Measurements from ENCODE around the gene GJC3. TPM values are rescaled to one million over a fixed set of nuclear protein-coding genes. Genes with fewer than 3 reads are reported as not detected.

The GJC3 gene
- 0.19 and 0.28 TPM in 2 replicates for total RNA-seq

GRCh38 chr7:99928994-99929729, at the start of gene GJC3:
TSS of gene GJC3 (minus strand) at chr7:99929620. CDS start at chr7:99929620, 0 bp downstream.

GRCh38 chr7:99975782-99976521, 46.5 kb upstream of the GJC3 start, which contains the start of gene AZGP1:
TSS of gene AZGP1 (minus strand) at chr7:99976031. CDS start at chr7:99976020, 11 bp downstream.

DNA sequence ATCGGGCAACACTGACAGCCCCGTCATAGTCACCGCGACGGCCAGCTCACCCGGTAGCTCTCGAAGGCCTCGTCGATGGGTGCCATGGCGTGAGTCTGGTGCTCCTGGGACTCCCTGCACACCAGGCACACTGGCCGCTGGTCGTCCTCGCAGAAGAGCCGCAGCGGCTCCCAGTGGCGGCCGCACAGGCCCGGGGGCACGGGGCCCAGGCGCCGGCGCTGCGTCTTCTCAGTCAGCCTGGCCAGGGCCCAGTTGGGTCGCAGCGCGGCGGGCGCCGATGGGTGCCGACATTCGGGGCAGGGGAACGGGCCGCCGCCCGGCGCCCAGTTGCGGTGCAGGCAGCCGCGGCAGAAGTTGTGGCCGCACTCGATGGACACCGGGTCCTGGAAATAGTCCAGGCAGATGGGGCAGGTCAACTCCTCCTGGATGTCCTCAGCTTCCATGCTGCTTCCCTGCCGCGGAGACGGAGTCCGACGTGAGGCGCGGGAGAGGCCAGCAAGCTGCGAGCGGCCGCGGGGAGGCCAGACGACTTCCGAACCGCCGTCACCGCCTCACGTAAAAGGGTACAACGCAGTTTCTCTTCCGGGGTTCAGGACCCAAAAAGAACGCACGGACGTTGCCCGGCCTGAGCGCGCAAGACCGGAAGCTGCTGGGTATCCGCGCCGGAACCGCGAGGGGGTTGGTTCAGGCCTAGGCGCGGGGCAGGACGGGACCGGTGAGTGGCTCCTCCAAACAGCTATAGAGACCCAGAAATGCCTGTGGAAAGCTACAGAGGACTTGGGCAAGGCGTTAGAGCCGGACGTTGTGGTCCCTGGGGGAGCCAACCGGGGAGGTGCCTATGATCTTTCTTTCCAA, 10.2 kb downstream of the GJC3 start, which contains the start of gene TRIM4:
TRIM4 (minus strand) TSS at position 572 of the 855 bp plus-strand sequence; CDS start at position 443, 129 bp downstream.

DNA sequence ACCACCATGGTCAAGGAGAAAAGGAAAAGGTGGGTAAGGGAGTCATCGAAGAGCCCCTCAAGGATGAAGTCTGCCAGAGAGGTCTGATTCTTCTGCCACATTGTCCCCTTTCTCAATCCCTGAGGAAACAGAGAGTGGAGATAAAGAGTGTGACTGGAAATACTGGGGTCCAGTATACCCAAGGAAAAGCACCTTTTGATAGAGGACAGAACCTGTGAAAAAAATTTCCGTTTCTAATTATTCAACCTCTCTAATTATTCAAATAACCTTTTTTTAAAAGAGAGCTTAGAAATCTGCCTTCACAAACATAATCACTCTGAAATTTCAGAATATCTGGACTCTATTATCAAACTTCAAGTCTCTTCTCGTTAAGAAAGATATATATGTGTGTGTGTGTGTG, 52.5 kb downstream of the GJC3 start, which contains the start of gene OR2AE1:
OR2AE1 (minus strand) TSS at position 101 of the 400 bp plus-strand sequence; CDS start at position 101, 0 bp downstream.

Other genes with a start within 250 kb of the GJC3 start
- under 0.01 TPM in 1 of 2 replicates, not detected in the other for gene CYP3A5, start 249.6 kb downstream of the GJC3 start, total RNA-seq
- gene CYP3A7, start 194.4 kb downstream of the GJC3 start, total RNA-seq, result not detected in 2 replicates
- gene CYP3A4, start 145.4 kb downstream of the GJC3 start, total RNA-seq, result not detected in 2 replicates
- not detected in 2 replicates for gene CYP3A43, start 101.6 kb downstream of the GJC3 start, total RNA-seq
- under 0.01 and 0.28 TPM in 2 replicates for gene OR2AE1, start 52.6 kb downstream of the GJC3 start, total RNA-seq
- gene TRIM4, start 10.1 kb downstream of the GJC3 start, total RNA-seq, result 16.7 and 22.8 TPM in 2 replicates
- gene AZGP1, start 46.4 kb upstream of the GJC3 start, total RNA-seq, result not detected in 2 replicates
- 35.3 and 49.3 TPM in 2 replicates for gene ZKSCAN1, start 86.0 kb upstream of the GJC3 start, total RNA-seq
- gene ZSCAN21, start 120.2 kb upstream of the GJC3 start, total RNA-seq, result 7.9 and 11.8 TPM in 2 replicates
- gene ZNF3, start 152.1 kb upstream of the GJC3 start, total RNA-seq, result 17.4 and 20.0 TPM in 2 replicates
- gene COPS6, start 159.3 kb upstream of the GJC3 start, total RNA-seq, result 41.7 and 150 TPM in 2 replicates
- 20.0 and 148 TPM in 2 replicates for gene MCM7, start 171.8 kb upstream of the GJC3 start, total RNA-seq
- gene AP4M1, start 172.0 kb upstream of the GJC3 start, total RNA-seq, result 16.5 and 22.0 TPM in 2 replicates
- gene TAF6, start 189.7 kb upstream of the GJC3 start, total RNA-seq, result 33.0 and 51.6 TPM in 2 replicates
- 39.9 and 57.2 TPM in 2 replicates for gene CNPY4, start 190.0 kb upstream of the GJC3 start, total RNA-seq
- gene MBLAC1, start 197.3 kb upstream of the GJC3 start, total RNA-seq, result 2.5 and 4.2 TPM in 2 replicates
- 71.7 and 78.1 TPM in 2 replicates for gene LAMTOR4, start 219.3 kb upstream of the GJC3 start, total RNA-seq
- gene TRAPPC14, start 229.1 kb upstream of the GJC3 start, total RNA-seq, result 2.8 and 6.9 TPM in 2 replicates
- gene GAL3ST4, start 239.0 kb upstream of the GJC3 start, total RNA-seq, result 1.5 and 3.1 TPM in 2 replicates
- 2.1 and 3.1 TPM in 2 replicates for gene GPC2, start 247.8 kb upstream of the GJC3 start, total RNA-seq
- 1.1 and 4.8 TPM in 2 replicates for gene STAG3, start 248.3 kb upstream of the GJC3 start, total RNA-seq

All from regular cardiac myocyte (primary cell).